HG02623 (cell line): ENCODE results near the gene GRM2.
A peak's percentile ranks its signal among the peaks of the same experiment; 100 is the strongest.

Source experiments
- ATAC-seq: cut with Tn5 transposase; IDR thresholded peaks from one replicate; pipeline ENCODE4 v1.9.1; 2021; ENCODE audit warnings: moderate library complexity; ENCODE audit not compliant: unreplicated experiment

GRM2 gene

DNA sequence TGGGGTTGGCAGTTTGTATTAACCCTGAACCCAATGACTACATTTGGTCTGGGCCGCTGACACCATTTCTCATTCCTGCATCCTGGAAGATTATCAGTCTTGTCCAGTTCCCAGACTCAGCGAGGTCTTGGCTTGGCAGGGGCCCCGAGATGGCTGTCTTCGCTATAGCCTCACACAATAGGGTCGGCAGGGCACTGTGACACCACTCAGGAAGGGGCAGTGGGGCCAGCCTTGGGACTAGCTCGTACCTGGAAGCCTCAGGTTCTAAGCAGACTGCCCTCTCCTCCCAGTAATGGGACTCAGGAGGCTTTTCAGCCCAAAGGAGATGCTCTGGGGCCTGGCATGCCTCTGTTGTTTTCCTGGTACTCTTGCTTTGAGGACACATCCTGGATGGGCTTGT lies 26.7 kb upstream of the GRM2 start:
- ATAC-seq, result no peak

DNA sequence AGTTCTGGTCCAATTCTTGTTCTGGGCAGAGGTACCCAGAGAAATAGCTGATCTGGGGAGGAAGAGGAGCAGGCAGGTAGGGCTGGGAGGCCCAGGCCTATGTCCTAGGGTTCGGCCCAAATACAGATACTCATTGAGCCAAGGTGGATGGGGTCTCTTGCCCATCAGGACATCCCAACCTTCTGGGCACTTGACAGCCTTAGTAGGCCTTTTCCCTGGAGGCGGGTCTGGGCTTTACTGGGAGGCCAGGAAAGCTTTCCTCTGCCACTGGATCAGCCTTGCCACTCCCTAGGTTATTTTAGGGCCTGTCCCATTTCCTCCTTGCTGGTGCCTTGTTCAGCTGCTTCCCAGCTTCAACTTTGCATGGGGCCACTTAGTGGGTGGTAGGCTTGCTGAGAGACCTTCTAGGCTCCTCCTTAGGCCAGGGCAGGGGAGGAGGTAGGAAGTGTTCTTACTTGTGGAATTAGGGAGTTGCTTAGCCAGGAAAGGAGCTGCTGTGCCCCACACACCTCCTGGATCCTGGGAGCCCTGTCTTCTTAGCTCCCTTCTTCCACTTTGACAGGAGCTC lies 26.1 kb upstream of the GRM2 start:
- ATAC-seq, result no peak

DNA sequence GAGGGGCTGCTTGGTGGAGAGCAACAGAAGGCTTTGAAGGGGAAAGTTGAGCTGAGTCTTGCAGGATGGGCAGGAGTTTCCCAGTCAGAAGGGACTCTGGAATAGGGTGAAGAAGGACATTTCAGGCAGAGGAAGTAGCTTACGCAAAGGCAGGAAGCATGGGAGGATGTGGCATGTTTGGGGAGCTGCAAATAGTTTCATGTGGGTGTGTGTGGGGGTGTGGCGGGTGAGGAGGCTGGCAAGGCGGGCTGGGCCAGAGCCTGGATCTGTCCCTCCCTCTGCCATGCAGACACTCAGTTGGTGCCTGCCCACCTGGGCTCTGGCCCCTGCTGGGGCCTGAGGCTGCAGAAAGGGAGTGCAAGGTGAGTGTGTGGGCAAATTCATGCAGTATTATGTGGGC lies 25.4 kb upstream of the GRM2 start:
- ATAC-seq, result no peak

DNA sequence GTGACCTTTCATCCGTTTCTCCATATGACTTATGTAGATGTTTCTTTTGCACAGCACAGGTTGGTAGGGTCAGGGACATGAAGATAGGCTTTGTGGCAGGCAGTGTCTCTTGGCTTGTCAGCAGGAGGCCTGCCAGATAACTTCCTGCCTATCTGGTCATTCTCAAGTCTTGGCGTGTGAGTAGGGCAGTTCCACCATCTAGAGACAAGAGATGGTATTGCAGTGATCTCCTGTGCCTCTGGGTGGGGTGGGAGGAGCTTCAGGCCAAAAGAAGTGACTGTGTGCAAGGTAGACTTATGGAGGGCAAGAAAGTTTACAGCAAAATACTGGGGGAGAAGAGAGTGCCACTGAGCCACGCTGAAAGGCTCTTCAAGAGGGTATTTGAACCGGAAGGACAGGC lies 24.8 kb upstream of the GRM2 start:
- peak; percentile 78 for ATAC-seq

DNA sequence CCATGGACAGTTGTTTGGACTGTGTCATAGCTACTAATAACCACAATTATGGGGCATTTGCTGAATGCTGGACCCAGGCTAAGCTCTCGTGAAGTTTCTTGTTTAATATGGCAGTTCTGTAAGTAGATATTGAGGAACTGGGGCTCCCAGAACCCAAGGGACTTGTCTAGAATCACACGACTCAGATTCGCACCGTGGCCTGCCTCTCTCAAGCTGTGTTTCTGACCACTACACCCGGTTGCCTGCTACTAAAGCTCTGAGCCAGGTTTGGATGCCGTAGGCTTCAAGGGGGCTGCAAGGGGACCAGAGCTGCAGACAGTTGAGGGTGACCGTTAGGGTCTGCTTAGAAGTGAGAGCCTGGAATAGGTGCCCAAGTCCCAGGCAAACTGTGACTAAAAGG lies 24.3 kb upstream of the GRM2 start:
- ATAC-seq, result no peak

DNA sequence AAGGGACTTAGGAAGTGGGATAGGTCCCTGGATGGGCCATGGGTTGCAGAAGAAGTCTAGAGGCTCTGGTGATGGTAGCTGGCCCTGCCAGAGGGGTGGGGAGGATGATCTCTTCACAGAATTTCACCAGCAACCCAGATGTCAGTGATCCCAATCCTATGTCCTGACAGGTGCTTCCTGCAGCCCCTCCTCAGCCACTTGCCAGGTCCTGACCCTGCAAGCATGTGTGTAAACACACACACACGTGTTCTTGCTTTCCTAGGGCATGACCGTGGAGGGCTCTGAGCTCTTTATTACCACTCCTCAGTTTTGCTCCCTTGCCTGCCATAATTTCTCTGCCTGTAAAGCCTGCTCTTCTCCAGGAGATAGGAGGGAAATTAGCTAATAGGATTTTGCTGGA lies 23.3 kb upstream of the GRM2 start:
- ATAC-seq, result no peak

DNA sequence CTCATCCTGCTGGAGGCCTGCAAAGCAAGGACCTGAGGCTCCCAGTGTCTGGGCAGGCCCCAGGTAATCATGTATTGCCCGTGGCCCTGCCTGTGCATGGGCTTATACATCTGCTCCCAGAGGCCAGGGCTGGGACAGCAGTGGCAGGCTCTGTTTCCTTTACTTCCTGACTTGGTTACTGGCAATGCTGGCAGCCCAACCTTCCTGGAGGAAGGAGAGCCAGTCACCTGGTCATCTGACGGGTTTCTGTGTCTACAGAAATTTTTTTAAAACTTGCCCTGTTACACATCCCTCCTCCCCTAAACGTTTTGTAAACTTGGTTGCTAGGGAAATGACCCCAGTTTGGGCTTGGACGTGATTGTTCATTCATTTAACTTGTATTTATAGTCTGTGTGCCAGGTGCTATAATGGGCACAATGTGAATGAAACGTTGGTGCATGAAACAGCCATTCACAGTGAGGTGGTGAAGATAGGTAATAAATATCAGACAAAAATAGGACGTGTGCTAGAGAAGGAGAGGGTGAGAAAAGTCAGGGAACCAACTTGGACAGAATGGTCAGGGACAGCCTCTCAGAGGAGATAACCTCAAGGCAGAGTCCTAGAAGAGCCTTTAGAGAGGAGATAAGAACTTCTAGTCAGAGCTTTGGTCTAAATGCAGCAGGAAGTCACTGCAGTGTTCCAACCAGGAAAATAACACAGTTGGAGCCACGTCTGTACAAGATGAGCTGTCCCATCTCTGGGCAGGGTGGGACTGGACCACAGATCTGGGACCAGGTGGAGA lies 21.7 kb upstream of the GRM2 start:
- no peak for ATAC-seq

DNA sequence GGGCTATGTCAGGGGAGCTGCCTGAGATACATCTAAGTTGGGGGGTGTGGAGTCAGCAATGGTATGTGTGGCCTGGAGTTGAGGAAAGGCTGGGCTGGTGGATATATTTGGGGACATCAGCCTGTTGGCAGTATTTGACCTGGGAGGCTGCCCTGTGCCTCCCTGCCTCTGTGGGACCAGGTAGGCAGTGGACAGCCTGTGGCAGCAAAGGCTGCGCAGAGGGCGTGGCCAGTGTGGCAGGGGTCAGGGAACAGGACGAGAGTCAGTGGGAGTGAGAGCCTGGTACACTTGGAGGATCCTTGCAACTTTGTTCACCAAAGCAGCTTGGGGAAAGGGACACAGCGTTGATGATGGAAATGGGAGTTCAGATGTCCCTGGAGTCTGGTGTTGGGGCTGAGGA lies 20.8 kb upstream of the GRM2 start:
- no peak for ATAC-seq

DNA sequence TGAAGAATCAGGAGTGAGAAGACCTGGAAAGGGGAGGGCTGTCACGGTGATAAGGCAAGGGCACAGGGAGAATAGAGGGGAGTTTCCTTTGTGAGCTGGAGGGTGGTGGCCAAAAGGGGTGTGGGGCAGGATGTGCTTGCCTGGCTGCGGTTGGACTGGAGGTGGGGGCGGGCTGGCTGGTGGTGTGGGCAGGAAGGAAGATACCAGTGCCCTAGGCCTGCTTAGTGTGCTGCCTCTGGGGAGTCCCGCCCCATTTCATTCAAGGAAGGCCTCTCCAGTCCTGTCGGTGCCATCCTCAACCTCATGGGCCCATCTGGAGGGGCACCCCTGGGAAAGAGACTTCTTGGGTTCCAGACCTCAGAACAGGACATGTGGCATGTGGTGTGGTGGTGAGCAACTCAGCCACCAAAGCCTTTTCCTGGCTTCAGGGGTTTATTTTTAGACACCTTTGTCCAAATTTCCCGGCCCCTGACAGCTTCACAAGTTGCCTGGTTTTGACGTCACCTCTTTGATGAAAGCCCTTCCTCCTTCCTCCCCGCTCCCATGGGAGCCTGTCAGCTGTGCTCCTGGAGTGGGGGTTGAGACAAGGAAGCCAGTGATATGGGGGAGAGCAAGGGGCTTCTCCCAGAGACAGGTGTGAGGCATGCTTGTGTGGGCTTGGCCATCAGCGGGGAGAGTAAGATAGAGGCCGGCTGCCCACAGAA lies 20.2 kb upstream of the GRM2 start:
- peak; percentile 51 for ATAC-seq

DNA sequence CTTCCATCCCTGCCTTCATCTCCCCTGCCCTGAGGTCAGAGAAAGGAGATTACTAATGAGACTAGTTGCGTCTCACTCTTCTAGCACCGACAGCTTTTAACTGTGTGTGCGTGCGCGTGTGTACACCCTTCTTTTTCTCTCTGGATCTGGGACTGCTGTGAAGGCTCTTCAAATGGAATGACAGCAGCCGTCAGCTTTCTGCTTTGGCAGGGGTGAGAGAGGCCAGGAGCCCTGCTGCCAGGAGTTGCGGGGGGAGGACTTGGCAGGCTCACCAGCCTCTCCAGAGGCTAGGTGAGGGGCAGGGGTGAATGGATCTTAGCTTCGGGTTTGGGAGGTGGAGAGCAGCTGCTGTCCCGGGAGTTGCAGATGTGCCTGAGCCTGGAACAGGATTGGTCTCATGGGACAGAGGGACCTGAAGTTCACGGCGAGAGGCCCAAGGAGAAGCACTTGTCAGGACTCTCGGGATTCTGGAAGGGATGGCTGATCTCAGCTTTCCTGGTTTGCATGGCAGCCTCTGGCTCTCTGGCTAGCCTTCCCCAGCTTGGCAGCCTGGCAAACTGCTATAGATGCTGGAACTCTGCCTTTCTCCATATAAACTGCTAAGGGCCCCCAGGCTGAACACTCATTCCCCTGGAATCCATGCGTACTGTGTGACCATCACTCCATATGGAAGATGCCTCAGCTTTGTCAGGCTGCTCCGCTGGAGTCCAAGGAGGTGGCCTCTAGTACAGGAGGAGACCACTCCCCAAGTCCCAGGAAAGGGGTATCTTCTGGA lies 19.2 kb upstream of the GRM2 start:
- no peak for ATAC-seq

DNA sequence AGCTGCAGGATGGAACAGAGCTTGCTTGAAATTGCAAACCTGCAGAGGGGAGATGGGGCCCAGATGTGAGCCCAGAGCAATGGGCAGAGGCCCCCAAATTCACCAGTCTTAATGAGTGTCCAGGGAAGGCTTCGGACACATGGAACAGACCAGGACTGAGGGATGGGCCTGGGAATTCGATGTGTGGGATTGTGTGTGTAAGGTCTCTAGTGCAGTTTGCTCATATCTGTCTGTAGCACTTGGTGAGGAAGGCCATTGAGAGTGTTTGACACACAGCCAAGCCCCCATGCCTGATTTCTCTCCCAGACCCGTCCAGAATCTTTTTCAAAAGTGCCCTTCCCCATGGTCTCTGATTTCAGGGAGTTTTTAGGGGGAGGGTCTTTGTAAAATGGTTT lies 18.7 kb upstream of the GRM2 start:
- no peak for ATAC-seq

DNA sequence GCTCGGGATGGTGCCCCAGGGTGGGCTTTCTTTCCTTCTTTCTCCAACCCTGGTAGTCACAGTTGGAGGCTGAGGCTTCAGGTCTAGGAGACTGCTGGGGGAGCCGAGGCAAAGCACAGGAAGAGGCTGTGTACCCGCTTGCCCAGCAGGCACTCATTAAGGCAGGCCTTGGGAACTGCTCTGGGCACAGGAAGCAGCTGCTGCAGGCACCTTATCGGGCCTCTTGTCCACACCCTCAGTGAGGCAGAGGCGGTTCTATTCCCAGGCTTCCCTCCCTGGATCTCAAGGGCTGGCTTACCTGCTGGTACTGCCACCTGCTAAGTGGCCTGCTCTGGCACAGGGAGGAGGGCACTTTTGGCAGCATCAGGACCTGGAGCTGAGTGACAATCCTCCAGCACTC lies 15.8 kb upstream of the GRM2 start:
- ATAC-seq, result no peak

DNA sequence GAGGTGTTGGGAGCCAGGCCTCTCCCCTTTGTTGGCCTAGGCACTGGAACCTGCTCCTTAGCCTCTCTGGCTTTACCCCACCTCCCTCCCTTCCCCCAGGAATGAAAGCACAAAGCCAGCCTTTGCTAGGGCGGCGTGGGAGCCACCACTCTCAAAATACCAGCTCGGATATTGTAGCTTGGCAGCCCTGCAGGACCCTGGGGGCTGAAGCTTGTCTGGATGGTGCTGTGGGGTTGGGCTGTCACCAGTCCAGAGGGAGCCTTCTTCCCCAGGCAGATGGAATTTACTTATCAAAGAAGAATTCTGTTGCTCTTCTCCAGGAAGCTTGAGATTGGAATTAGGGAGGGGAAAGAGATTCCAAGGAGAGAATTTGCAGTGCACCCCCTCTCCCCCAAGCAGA lies 14.9 kb upstream of the GRM2 start:
- no peak for ATAC-seq

DNA sequence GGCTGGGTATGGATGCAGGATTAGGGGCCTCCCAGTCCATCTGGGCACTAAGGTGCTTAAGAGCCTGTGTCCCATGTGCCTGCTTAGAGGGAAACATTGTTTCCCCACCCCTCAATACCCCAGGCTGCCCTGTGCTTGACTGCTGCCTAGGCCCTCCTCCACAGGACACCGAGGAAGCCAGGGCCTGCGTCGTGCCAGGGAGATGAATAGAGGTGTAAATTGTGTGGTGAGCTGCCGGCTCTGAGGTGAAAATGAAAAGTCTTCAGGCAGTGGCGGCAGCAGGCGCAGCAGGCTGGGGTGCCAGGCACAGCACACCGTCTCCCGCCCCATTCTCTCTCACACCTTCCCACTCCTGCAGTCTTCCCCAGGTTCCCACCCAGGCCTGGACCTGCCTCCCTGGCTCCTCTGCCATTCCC lies 13.9 kb upstream of the GRM2 start:
- ATAC-seq, result no peak

DNA sequence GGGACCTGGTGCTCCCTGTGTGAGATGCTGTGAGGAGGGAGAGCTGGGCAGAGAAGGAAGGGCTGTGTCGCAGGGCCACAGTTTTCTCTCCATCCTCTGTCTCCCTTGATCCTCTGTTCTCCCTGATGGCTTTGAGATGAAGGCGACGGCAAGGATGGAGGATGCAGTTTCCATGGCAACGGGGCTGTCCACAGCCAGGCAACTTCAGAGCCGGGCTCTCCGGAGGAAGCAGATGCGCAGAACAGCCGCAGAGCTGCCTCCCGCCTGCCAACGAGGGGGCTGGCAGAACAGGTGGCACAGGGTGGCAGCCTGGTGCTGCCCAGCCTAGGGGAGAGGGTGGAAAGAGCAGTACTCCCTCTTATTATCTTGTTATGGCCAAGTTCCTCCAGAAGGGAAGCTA lies 9.9 kb upstream of the GRM2 start:
- no peak for ATAC-seq

DNA sequence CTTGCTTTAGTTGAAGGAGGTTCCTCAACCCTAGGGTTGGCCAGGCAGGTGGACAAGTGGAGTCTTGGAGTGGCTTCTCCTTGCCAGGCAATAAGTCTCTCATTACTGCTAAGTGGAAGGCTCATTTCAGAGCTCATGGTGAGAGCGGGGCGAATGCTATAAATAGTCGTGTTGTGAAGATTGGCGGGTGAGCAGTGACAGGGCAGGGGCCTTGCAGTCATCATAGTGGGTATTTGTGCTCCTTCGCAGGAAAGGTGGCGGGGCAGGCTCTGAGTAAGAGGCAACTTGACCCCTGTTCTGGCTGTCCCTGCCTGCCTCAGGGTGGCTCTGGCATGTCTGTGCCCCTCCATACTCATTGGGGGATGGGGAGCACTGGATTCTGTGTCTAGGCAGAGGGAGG lies 8.7 kb upstream of the GRM2 start:
- ATAC-seq, result no peak

DNA sequence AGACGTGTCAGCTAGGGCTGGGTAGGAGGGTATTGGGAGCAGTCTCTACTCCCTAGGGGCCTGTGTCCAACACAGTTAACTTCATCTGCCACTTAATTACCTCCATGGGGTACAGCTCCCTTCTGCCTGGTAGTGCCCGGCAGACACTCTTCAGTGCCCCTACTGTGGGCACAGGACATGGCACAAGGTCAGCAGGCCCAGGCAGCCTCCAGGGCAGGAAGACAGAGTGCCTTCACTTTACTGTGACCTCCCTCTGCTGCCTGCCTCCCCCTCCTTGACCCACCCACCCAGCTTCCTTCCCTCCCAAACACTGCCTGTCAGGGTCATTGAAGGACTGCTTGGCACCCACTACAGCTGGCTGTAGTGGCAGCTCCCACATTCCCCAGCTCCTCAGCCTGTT lies 6.5 kb upstream of the GRM2 start:
- no peak for ATAC-seq

DNA sequence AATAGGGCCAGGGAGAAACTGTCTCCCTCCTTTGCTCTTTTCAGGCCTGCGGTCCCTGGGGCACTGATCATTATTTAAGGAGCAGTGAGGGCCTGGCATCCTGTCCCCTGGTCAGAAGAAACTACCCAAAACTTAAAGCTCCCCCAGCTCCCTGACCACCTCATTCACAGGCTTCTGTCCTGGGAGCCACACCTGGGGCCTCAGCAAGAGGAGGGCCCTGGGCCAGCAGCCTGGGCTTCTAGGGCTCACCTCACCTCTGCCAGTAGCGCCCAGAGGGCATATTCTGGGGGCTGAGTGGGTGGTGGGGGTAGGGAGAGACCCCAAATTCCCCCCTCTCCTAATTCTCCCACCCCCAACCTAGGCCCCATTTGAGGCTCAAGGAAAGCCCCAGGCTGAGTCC lies 4.7 kb upstream of the GRM2 start:
- no peak for ATAC-seq

DNA sequence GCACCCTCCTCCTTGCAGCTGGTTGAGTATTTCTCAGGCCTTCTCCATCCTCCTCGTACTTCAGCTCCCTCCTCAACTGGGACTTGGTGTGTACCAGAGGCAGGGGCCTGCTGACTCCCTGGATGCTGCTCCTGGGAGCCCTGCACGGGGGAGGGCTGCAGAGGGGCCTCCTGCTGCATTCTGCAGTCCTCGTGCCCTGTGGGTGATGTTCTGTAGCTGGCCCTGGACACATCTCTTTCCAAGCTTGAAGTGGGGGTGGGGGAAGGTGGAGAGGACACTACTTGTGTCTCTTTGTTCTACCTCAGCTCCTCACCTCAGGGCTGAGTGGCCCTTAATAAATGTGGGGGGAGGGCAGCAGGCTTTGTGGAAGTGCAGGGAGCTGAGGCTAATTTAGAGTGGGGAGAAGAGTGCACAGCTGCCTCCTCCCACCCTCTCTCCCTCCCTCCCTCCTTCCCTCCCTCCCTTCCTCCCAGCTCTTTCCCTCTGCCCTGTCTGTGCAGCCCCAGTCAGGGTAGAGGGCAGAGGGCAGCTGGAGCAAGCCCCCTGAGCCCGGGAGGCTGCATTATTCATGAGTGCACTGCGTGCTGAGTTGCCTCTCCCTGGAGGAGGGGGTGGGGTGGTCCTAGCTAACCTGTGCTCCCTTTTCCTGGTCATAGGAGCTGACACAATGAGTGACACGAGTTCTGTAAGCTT lies 3.7 kb upstream of the GRM2 start:
- ATAC-seq, result no peak

DNA sequence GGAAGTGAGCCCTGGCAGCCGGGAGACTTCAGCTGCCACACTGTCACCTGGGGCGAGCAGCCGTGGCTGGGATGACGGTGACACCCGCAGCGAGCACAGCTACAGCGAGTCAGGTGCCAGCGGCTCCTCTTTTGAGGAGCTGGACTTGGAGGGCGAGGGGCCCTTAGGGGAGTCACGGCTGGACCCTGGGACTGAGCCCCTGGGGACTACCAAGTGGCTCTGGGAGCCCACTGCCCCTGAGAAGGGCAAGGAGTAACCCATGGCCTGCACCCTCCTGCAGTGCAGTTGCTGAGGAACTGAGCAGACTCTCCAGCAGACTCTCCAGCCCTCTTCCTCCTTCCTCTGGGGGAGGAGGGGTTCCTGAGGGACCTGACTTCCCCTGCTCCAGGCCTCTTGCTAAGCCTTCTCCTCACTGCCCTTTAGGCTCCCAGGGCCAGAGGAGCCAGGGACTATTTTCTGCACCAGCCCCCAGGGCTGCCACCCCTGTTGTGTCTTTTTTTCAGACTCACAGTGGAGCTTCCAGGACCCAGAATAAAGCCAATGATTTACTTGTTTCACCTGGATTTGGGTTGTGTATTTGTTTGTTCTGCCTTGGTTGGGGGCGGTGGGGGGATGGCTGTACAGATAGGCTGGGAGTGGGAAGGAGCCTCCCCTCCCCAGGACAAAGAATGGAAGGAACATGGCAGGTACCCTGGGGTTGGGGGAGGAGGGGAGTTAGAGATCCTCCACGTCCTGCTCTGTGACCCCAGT lies 2.9 kb upstream of the GRM2 start:
- ATAC-seq, result no peak
